ENCODE results near the gene GPR55. TPM values are rescaled to one million over a fixed set of nuclear protein-coding genes. Genes with fewer than 3 reads are reported as not detected.

GPR55 gene
- total and polyA plus RNA-seq, 3 donors from 2014 or later = 10.9 to 14.7 (median 12.3) TPM

DNA sequence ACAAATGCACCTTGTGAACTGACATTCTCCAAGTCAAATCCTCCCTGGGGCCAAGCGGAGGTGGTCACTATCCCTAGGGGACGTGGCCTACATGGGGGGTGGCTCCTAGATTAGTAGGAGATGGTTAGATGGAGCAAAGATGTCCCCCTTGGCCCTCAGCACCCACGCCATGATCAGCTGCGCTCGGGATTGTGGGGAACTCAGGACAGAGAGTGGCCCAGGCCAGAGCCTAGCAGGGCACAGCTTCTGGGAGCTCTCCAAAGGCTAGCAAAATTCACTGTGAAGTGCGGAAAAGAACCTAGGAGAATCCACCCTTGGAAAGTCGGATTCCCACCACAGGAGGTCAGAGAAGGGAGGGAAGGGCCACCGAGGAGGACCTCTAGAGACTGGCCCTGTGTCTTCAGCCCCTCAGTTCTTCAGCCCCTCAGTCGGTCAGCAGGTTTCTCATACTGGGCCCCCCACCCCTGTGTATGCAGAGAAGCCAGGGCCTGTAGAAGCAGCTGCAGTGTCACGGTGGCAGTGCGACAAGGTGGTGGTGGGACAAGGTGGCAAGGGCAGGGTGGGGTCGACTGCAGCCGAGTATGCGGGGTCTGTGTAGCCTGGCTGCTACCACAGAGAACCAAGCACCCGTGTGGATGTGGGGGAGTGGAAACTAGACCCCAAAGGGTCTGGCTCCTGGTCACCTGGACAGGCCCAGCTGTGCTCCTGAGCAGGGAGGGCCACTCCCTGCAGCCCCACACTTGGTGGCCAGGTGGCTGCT, 18.4 kb downstream of the GPR55 start:
- DNase-seq = no peak
- H3K36me3 ChIP-seq (ENCODE audit: low read depth, missing control alignments) = no peaks in the 10 kb centered on the region
- intact Hi-C loops (cut with DNase I; ENCODE audit: low total_unique reads) = loop anchor here (10.0 kb wide), 1 partner anchor 78 kb away; no protein-coding TSS in a partner anchor
- TF ChIP-seq, protein P1, sequence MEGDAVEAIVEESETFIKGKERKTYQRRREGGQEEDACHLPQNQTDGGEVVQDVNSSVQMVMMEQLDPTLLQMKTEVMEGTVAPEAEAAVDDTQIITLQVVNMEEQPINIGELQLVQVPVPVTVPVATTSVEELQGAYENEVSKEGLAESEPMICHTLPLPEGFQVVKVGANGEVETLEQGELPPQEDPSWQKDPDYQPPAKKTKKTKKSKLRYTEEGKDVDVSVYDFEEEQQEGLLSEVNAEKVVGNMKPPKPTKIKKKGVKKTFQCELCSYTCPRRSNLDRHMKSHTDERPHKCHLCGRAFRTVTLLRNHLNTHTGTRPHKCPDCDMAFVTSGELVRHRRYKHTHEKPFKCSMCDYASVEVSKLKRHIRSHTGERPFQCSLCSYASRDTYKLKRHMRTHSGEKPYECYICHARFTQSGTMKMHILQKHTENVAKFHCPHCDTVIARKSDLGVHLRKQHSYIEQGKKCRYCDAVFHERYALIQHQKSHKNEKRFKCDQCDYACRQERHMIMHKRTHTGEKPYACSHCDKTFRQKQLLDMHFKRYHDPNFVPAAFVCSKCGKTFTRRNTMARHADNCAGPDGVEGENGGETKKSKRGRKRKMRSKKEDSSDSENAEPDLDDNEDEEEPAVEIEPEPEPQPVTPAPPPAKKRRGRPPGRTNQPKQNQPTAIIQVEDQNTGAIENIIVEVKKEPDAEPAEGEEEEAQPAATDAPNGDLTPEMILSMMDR (IDR thresholded peaks at IDR 0.05) = no peak
- TF ChIP-seq POLR2A (IDR thresholded peaks at IDR 0.05) = no peak
- H3K9me3 ChIP-seq = no peaks in the 10 kb centered on the region
- no peaks in the 10 kb centered on the region for H3K27me3 ChIP-seq
- no peaks in the 10 kb centered on the region for H3K4me1 ChIP-seq
- H3K4me3 ChIP-seq = no peak overlapping the region
- WGBS, 2 donors = 95 to 96% methylated on average over 14 to 15 of the region's 15 CpGs
- H3K27ac ChIP-seq = no peak overlapping the region

DNA sequence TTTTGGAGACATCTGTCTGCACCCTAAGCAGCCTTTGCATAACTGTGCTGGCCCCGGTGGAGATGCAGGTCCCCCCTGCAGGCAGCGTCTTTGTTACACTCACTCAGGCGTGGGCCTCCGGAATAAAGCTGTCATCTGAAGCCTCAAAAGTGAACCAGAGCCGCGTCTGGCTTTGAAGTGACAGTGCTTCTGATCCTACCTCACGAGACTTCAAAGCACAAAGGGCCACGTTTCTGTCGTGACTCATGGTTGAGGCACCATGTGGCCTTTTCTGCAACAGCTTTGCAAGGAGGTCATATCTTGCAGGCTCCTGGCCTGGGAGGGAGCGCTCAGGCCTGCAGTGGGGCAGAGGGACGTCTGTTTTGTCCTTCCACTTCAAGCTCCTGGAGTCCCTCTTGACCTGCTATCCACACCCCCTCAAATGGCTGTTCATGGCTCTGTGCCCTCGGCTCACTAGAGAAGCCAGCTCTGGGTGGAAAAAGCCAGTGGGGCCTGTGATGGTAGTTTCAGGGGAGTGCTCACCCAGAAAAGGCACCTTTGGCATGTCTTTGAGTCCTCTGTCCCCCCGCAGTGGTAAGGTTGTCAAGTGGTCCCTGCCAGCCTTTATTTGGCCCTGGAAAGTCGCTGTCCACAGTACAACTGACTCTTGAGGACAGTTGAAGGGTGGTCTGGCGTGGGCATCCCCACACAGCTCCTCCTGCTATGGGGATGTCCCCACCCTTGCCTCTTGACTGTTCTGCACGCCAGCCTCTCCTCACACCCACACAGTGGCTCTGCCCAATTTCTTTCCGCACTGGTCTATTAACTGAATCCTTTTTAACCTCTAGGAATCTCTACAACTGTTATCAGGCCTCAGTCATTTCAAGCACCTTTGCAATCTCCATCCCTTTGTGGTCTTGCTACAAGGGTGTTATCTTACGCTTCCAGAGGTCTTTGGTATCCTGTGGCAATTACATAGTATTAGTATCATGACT, 19.3 kb downstream of the GPR55 start:
- no peak for DNase-seq
- 81 to 86% methylated on average over 15 to 18 of the region's 18 CpGs for WGBS, 2 donors
- TF ChIP-seq, protein P1 (IDR thresholded peaks at IDR 0.05) = no peak
- TF ChIP-seq POLR2A (IDR thresholded peaks at IDR 0.05) = no peak
- Histone ChIP-seq H3K4me3 (no peak overlapping the region), H3K36me3 (ENCODE audit: low read depth, missing control alignments) (no peaks in the 10 kb centered on the region), H3K9me3 (no peaks in the 10 kb centered on the region), H3K27me3 (no peaks in the 10 kb centered on the region), H3K4me1 (no peaks in the 10 kb centered on the region), H3K27ac (no peak overlapping the region)
- intact Hi-C loops (cut with DNase I; ENCODE audit: low total_unique reads) = loop anchor here (10.0 kb wide), 1 partner anchor 79 kb away; no protein-coding TSS in a partner anchor

DNA sequence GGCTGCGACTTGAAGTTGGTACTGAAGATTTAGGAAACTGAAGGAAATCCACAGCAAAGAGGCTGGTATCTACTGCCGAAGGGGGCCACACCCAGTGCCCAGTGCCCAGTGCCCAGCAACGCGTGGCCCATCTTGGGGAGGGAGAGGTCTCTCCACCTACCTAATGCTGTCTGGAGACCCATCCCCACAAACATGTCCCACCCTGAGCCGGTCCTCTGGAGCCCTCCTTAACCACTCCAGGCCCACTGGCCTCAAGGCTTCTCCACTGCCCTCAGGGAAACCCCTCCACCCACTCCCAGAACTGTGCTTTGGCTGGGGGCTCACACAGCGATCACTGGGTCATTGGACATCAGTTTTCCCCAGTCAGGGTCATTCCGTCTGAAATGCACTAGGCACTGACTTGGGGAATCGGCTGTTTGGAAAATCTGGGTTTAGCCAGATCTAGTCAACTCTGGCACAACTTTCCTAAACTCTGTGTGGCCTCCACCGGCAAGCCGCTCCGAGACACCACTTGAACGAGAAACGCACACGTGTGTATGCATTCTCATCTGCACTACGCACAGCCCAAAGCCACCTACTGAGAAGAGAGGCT, 20.1 kb downstream of the GPR55 start:
- Histone ChIP-seq H3K9me3 (no peaks in the 10 kb centered on the region), H3K36me3 (ENCODE audit: low read depth, missing control alignments) (no peaks in the 10 kb centered on the region), H3K27ac (no peak overlapping the region), H3K4me1 (no peaks in the 10 kb centered on the region), H3K27me3 (no peaks in the 10 kb centered on the region), H3K4me3 (no peak overlapping the region)
- intact Hi-C loops (cut with DNase I; ENCODE audit: low total_unique reads) = loop anchor here (10.0 kb wide), 1 partner anchor 80 kb away; no protein-coding TSS in a partner anchor
- no peak for TF ChIP-seq POLR2A (IDR thresholded peaks at IDR 0.05)
- TF ChIP-seq, protein P1 (IDR thresholded peaks at IDR 0.05) = no peak
- DNase-seq = no peak
- WGBS, 2 donors = 89 to 93% methylated on average over 14 to 15 of the region's 15 CpGs

DNA sequence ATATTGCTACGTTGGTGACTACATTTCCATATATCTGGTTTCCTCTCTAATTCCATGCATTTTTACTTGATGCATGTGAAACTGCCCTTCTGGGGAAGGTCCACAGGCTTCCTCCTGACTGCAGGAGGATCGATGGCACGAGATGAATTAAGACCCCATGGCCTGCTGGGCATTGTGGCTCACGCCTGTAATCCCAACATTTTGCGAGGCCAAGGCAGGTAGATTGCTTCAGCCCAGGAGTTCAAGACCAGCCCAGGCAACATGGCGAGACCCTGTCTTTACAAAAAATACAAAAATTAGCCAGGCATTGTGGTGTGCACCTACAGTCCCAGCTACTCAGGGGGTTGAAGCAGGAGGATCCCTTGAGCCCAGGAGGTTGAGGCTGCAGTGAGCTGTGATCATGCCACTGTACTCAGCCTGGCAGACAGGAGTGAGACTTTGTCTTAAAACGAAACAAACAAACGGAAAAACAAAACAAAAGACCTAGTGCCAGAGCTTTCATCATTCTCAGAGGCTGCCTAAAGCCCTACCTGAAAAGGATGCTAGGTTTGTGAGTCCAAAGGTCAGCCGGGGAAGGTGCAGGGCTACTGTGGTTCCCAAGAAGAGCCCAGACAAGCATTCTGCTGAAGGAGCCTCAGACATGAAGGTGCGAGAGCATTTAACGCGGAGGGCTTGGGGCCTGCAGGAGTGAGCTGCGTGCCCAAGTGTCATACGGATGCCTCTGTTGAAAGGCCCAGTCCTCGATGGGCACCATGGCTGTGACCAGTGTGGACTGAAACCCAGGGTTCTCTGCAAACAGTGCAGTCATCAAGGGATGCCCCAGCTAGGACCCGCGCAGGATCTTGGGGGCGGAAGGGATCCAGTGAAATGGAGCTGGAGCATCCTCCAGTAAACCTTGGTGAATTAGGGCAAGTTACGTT, 21.6 kb downstream of the GPR55 start:
- Histone ChIP-seq H3K36me3 (ENCODE audit: low read depth, missing control alignments) (no peaks in the 10 kb centered on the region), H3K27ac (no peak overlapping the region), H3K9me3 (no peaks in the 10 kb centered on the region), H3K4me3 (no peak overlapping the region), H3K27me3 (no peaks in the 10 kb centered on the region), H3K4me1 (no peaks in the 10 kb centered on the region)
- WGBS, 2 donors = 89 to 91% methylated on average over 16 to 19 of the region's 19 CpGs
- intact Hi-C loops (cut with DNase I; ENCODE audit: low total_unique reads) = loop anchor here (10.0 kb wide), 1 partner anchor 81 kb away; no protein-coding TSS in a partner anchor
- no peak for TF ChIP-seq POLR2A (IDR thresholded peaks at IDR 0.05)
- TF ChIP-seq, protein P1 (IDR thresholded peaks at IDR 0.05) = no peak
- DNase-seq = no peak
